ENCODE results near the gene SIX2.
"Not testable (repeated sequence)": the region's sequence is repeated elsewhere in the genome, so short reads cannot be mapped to it uniquely, and the experiment has no call there.

Gene SIX2

GRCh38 chr2:45009303-45009927 lies at the start of gene SIX2:
Gene SIX2, minus strand, starts transcription at chr2:45009452. Its CDS starts 342 bp downstream, at chr2:45009110.
- DNase-seq (ENCODE audit: low spot score) = no peak

- no peak for DNase-seq (ENCODE audit: low spot score)
These were observed 45.9 kb upstream of the SIX2 start for GRCh38 chr2:45055162-45055605.

GRCh38 chr2:45053966-45054365 lies 44.7 kb upstream of the SIX2 start:
- DNase-seq (ENCODE audit: low spot score) = no peak

- DNase-seq (ENCODE audit: low spot score) = no peak
These were observed 43.2 kb upstream of the SIX2 start for GRCh38 chr2:45052388-45052928.

GRCh38 chr2:45049569-45050336 lies 40.5 kb upstream of the SIX2 start:
- no peak for DNase-seq (ENCODE audit: low spot score)

- DNase-seq (ENCODE audit: low spot score) = no peak
These were observed 38.0 kb upstream of the SIX2 start for GRCh38 chr2:45047301-45047700.

GRCh38 chr2:45046786-45047185 lies 37.5 kb upstream of the SIX2 start:
- DNase-seq (ENCODE audit: low spot score) = no peak

- DNase-seq (ENCODE audit: low spot score) = no peak
These were observed 36.5 kb upstream of the SIX2 start for GRCh38 chr2:45045706-45046105.

GRCh38 chr2:45044916-45045315 lies 35.7 kb upstream of the SIX2 start:
- DNase-seq (ENCODE audit: low spot score) = no peak

GRCh38 chr2:45043174-45043573 lies 33.9 kb upstream of the SIX2 start:
- DNase-seq (ENCODE audit: low spot score) = no peak

- DNase-seq (ENCODE audit: low spot score) = no peak
These were observed 33.1 kb upstream of the SIX2 start for GRCh38 chr2:45042401-45042800.

- DNase-seq (ENCODE audit: low spot score) = no peak
These were observed 31.5 kb upstream of the SIX2 start for GRCh38 chr2:45040786-45041185.

- not testable (repeated sequence) for DNase-seq (ENCODE audit: low spot score)
These were observed 30.6 kb upstream of the SIX2 start for GRCh38 chr2:45039804-45040203.

- DNase-seq (ENCODE audit: low spot score) = not testable (repeated sequence)
These were observed 29.6 kb upstream of the SIX2 start for GRCh38 chr2:45038861-45039260.

- no peak for DNase-seq (ENCODE audit: low spot score)
These were observed 24.1 kb upstream of the SIX2 start for GRCh38 chr2:45033302-45033701.

GRCh38 chr2:45031028-45031427 lies 21.8 kb upstream of the SIX2 start:
- no peak for DNase-seq (ENCODE audit: low spot score)

- DNase-seq (ENCODE audit: low spot score) = no peak
These were observed 21.3 kb upstream of the SIX2 start for GRCh38 chr2:45030553-45030952.

GRCh38 chr2:45029215-45029614 lies 20.0 kb upstream of the SIX2 start:
- DNase-seq (ENCODE audit: low spot score) = no peak

- no peak for DNase-seq (ENCODE audit: low spot score)
These were observed 19.0 kb upstream of the SIX2 start for GRCh38 chr2:45028276-45028675.

GRCh38 chr2:45026924-45027450 lies 17.7 kb upstream of the SIX2 start:
- no peak for DNase-seq (ENCODE audit: low spot score)

GRCh38 chr2:45024600-45025291 lies 15.5 kb upstream of the SIX2 start:
- DNase-seq (ENCODE audit: low spot score) = no peak

GRCh38 chr2:45024097-45024496 lies 14.8 kb upstream of the SIX2 start:
- no peak for DNase-seq (ENCODE audit: low spot score)

- DNase-seq (ENCODE audit: low spot score) = no peak
These were observed 11.2 kb upstream of the SIX2 start for GRCh38 chr2:45020439-45020838.
